ENCODE results near the gene LCNL1.

DNA sequence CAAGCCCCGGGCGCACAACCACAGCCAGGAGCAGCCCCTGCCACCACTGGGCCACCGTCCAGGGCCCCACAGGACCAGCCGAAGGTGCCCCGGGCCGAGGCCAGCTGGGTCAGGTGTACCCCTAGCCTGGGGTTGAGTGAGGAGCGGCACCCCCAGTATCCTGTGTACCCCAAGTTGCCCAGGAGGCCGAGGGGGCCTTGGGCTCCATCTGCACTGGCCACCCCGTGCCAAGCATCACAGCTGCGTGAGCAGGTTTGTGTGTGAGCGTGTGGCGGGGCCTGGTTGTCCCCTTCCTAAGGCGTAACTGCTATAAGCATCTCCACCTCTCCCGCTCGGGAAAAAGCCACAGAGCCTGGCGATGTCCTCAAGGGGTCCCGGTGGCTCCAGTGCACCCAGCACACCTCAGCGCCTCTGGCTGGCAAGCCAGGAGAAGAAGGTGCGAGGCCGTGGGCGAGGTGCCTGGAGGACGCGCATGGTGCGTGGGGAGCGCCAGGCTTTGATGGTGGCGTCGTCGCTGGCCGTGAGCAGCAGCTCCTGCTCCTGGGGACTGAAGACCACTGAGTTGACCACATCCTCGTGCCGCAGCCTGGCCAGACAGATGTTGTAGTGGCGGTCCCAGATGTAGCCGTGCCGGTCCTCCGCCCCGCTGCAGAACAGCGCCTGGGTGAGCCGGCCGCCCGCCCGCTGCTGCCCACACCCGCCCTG lies 42.1 kb upstream of the LCNL1 start:
- TF ChIP-seq, protein P1, sequence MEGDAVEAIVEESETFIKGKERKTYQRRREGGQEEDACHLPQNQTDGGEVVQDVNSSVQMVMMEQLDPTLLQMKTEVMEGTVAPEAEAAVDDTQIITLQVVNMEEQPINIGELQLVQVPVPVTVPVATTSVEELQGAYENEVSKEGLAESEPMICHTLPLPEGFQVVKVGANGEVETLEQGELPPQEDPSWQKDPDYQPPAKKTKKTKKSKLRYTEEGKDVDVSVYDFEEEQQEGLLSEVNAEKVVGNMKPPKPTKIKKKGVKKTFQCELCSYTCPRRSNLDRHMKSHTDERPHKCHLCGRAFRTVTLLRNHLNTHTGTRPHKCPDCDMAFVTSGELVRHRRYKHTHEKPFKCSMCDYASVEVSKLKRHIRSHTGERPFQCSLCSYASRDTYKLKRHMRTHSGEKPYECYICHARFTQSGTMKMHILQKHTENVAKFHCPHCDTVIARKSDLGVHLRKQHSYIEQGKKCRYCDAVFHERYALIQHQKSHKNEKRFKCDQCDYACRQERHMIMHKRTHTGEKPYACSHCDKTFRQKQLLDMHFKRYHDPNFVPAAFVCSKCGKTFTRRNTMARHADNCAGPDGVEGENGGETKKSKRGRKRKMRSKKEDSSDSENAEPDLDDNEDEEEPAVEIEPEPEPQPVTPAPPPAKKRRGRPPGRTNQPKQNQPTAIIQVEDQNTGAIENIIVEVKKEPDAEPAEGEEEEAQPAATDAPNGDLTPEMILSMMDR (IDR thresholded peaks at IDR 0.05), result no peak
- no peak for TF ChIP-seq POLR2AphosphoS5 (IDR thresholded peaks at IDR 0.05)

Data from sigmoid colon (tissue), 4 donors.